ENCODE measurements around the gene DGAT2.

- no peak for TF ChIP-seq CTCF (IDR thresholded peaks at IDR 0.05; ENCODE audit: poor library complexity, severe bottlenecking)
- TF ChIP-seq POLR2AphosphoS5 (IDR thresholded peaks at IDR 0.05), result no peak
- TF ChIP-seq EZH2 (IDR thresholded peaks at IDR 0.05; ENCODE audit: borderline replicate concordance, insufficient read depth, low read length, poor library complexity, severe bottlenecking), result no peak
- TF ChIP-seq EP300 (conservative IDR thresholded peaks at IDR 0.05; ENCODE audit: poor library complexity, severe bottlenecking), result no peak
- TF ChIP-seq TAF1 (IDR thresholded peaks at IDR 0.05; ENCODE audit: low read depth), result no peak
These were observed 26.9 kb downstream of the DGAT2 start for GRCh38 chr11:75795276-75796090.

All from neural cell (in vitro differentiated cells).